HG03432 (cell line): ENCODE data around the gene TBPL2.
"Not testable (repeated sequence)": the region's sequence is repeated elsewhere in the genome, so short reads cannot be mapped to it uniquely, and the experiment has no call there.

Experiments used
- ATAC-seq: cut with Tn5 transposase; IDR thresholded peaks from one replicate; pipeline ENCODE4 v1.9.1; 2021; ENCODE audit warnings: mild to moderate bottlenecking, moderate library complexity; ENCODE audit not compliant: unreplicated experiment

The TBPL2 gene

GRCh38 chr14:55411426-55412389, 28.7 kb downstream of the TBPL2 start, which contains the start of gene ATG14:
Gene ATG14 (minus strand): TSS chr14:55411830. CDS start chr14:55411822, 8 bp downstream.
- ATAC-seq: peak; percentile 99

DNA sequence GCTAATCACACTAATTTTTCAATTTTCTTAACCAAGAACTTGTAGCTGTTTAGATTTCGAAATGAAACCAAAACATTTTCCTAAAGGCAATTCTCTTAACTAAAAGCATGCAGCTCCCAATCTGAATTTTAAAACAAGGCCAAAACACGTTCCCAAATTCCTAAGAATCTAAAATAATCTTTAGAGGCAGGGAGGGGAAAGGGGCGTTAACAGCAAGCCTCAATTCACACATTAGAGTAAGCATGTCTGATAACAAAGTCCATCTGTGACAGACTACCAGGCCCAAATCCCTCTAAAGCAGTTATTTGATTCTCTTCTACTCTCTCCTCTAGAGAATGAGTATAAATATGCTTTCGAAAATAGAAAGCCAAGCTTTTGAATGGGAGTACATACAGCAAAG, 29.5 kb downstream of the TBPL2 start:
- no peak for ATAC-seq

DNA sequence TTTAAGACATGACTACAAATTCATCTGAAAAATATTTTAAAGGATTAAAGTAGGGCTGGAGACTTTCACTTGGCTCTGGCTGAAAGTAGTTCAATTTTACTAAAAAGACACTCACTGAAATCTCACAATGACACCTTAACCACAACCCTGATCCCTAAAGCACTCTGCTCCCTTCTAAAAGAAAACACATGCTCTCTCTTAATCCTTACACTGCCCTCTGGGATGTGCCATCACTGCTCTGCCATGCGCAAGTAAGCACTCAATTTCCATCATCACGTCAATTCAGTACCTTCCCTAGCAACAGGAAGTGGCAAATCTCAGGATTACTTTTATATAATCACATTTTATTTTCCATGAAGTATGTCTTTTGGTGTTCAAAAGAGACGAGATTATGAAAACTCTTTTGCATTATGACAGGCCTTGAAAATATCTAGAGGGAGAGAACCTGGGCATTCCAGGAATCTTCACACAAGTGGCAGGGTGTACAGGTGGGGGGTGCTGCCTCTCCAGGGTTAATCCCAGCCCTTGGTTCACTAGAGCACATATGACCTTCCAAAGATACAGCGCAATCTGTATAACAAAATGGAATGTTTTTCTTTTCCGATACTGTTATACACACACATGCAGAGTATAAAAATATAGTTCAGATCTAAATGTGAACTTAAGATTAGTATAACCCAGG, 36.1 kb downstream of the TBPL2 start:
- no peak for ATAC-seq

DNA sequence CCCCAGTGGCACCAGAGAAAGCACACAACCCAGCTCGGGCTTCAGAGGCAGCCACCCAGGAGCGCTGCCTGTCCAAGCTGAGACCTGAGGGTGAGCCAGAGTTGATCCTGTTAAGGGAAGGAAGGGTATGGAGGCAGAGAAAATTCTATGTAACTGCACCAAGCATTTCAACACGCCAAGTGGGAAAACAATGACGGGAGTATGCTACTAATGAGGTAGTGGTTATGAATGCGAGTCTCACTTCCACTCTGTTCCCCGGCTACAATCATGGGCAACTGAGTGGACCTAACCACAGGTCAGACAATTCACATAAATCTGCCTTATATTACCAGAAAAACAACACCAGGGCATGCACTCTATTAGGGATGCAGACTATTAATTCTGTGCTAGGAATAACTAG, 38.7 kb downstream of the TBPL2 start:
- ATAC-seq: no peak

- ATAC-seq: no peak
Observed at GRCh38 chr14:55399852-55400251, 40.6 kb downstream of the TBPL2 start.

GRCh38 chr14:55399183-55399582, 41.2 kb downstream of the TBPL2 start:
- no peak for ATAC-seq

GRCh38 chr14:55398679-55399078, 41.7 kb downstream of the TBPL2 start:
- no peak for ATAC-seq

- no peak for ATAC-seq
Observed at GRCh38 chr14:55389330-55389729, 51.1 kb downstream of the TBPL2 start.

DNA sequence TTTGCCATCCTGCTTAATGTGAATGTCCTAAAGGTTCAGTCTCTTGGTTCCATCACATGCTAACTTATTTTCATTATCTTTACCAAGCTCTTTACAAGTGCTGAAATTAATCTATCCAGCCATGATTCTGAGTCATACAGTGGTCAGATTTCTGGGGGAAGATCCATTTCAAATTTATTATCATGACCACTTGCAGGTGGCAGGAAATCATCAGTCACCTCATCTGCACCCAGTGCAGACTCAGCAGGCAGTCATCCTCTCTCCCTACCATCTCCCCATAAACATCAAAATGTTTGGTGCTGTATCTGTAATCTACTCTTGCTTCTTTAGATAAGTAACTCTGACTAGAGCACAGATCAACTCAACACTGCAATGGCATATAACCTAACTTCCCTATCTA, 52.3 kb downstream of the TBPL2 start:
- no peak for ATAC-seq

GRCh38 chr14:55387121-55387520, 53.3 kb downstream of the TBPL2 start:
- ATAC-seq: no peak

GRCh38 chr14:55386037-55386808, 54.2 kb downstream of the TBPL2 start:
- no peak for ATAC-seq

DNA sequence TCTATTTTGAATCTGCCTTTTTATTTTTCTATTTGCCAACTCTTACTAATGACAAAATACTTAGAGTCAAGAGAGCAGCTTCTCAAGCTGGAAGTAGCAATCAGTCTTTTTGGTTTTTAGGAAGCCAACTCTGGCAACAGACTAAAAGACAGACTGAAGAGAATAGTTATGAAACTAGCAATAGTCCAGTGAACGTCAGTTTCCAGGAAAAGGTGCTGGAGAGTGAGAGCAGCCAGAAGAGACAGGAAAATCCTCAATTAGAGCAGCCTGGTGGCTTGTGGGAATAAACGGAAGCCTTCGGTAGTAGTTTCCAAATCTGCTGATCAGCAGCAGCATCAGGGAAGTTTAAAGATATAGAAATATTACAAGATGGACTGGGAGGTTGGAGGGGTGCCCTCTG, 55.9 kb downstream of the TBPL2 start:
- no peak for ATAC-seq

GRCh38 chr14:55383541-55384140, 56.8 kb downstream of the TBPL2 start:
- ATAC-seq: no peak

DNA sequence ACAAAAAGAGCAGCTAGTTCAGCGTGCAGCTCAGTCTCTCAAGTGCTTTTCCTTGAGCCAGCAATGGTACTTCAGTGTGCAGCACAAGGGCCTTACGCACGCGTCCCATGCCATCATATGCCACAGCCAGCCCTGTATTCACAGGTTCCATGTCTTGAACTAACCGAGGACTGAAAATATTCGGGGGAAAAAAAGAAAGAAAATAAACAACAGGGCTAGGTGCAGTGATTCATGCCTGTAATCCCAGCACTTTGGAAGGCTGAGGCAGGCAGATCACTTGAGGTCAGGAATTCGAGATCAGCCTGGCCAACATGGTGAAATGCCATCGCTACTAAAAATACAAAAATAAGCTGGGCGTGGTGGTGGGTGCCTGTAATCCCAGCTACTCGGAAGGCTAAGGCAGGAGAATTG, 57.4 kb downstream of the TBPL2 start:
- ATAC-seq: not testable (repeated sequence)

DNA sequence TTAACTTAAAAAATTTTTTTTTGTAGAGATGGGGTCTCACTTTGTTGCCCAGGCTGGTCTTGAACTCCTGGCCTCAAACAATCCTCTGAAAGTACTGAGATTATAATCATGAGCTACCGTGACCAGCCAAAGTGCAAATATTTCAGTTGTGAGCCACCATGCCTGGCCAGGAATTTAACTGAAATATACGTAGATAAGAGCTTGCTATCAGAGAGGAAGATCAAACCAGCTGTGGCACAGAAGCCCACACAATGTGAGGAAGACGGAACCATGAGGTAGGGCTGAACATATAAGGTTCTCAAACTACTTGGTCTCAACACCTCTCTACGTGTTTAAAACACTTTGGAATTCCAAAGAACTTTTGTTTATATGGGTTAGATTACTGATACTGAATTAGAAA, 57.9 kb downstream of the TBPL2 start:
- no peak for ATAC-seq

- no peak for ATAC-seq
Observed at GRCh38 chr14:55381561-55381960, 58.9 kb downstream of the TBPL2 start.

- ATAC-seq: no peak
Observed at GRCh38 chr14:55381040-55381439, 59.4 kb downstream of the TBPL2 start.

GRCh38 chr14:55377236-55377635, 63.2 kb downstream of the TBPL2 start:
- ATAC-seq: no peak

DNA sequence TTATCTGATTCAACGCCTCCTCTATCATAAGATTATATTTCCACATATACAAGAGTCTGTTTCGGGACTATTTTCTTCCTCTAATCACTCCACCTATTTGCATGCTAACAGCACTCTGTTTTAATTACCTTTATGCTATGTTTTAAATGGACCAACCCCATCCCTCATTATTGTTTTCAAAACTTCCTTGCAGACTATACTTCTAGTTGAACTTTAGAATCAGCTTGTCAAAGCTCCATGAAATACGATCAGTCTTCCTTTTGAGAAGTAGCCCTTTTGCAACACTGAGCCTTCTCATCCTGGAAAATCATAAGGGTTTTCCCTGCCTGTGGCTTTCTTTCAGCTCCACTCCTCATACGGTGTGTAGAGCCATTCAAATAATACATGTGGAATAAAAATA, 65.6 kb downstream of the TBPL2 start:
- no peak for ATAC-seq

DNA sequence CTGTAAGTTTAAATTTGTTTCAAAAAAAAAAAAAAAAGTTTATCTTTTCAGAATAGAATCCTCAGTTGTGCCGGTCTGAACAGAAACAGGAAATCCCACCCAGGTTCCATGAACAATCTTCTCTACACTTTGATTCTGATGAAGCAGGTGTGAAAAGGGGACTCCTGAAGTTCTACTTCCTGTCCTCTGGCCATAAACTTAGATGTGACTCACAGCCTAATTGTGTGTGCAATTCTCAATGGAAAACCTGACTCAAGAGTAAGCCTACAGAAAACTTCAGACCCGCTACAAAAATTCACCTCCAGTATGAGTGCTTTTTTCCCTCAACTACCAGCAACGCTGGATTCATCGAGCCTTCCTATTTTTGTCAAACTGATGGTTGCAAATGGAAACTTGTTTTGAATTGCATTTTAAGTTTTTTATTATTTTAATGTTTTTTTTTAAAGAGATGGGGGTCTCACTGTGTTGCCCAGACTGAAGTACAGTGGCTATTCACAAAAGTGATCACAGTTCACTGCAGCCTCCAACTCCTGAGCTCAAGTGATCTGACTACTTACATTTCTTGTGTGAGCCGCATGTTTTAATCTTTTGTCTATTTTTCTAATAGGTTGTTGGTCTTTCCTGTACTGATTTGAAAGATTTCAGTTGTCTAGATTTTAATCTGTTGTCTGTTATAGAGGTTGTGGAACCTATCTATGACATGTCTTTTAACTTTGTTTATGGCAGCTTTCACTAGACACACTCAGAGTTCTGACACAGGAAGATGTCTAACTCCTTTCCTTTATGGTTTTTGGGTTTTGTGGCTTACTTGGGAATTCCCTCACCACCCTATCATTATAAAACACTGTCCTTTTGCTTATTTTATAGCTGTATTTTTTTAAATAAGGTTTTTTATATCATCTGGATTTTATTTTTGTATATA, 66.4 kb downstream of the TBPL2 start:
- ATAC-seq: peak; percentile 61
